HepG2 (cell line): ENCODE data around the gene POLN. TPM values are rescaled to one million over a fixed set of nuclear protein-coding genes. Genes with fewer than 3 reads are reported as not detected.

Source experiments
- ATAC-seq: fragments of 200-7000 bp; cut with Tn5 transposase; 3 replicates; pipeline ENCODE4 v1.9.1; 2020; ENCODE audit warnings: mild to moderate bottlenecking, moderate library complexity
- BruUV-seq: library from RNA; stranded (reverse); fragments of 400-500 nt; replicated peaks from 2 replicates; lab custom pipeline; 2021; lab: Mats Ljungman, UMichigan
- CTCF ChIA-PET: fragments of 300-600 bp; formaldehyde crosslinking; extraction: SDS; loops from one replicate; lab custom pipeline; 2021; ENCODE audit warnings: low total read pairs, inconsistent platforms, low intra/inter-chr PET ratio; lab: Yijun Ruan, JAX
- POLR2A ChIA-PET: fragments of 350-600 bp; sonication (Branson Sonifier 250); formaldehyde crosslinking; loops from one replicate; lab custom pipeline; 2020; ENCODE audit warnings: antibody characterized with exemption, inconsistent platforms; lab: Yijun Ruan, JAX
- DNase-seq: peaks from one replicate; pipeline ENCODE4 v3.0.0-alpha.2; 2015; ENCODE audit warnings: low spot score
- FAIRE-seq: peaks from 3 replicates; lab custom pipeline; 2011; peaks lifted over from hg19 to GRCh38; lab: Jason Lieb, UNC
- H2AFZ ChIP-seq: one replicate; pipeline ENCODE4 v1.6.1; 2011; ENCODE audit warnings: low read length, inconsistent platforms
- H3K27ac ChIP-seq: fragments of 300-600 bp; 3 replicates; pipeline ENCODE4 v1.8.0; 2011; ENCODE audit warnings: mixed run types, mild to moderate bottlenecking, mixed read lengths, low read length, inconsistent platforms; ENCODE audit not compliant: insufficient read depth; ENCODE audit errors: extremely low read length
- H3K27me3 ChIP-seq, 2 experiments: fragments of 200-600 bp in 1 of 2; 2 replicates in 1 of 2; 3 replicates in 1 of 2; pipeline versions ENCODE4 v1.6.0 to v1.8.0; 2011; ENCODE audit warnings: low read length in 2 of 2, mild to moderate bottlenecking in 2 of 2, moderate library complexity in 2 of 2, inconsistent platforms in 1 of 2; ENCODE audit not compliant: insufficient read depth in 2 of 2, control insufficient read depth in 1 of 2
- H3K36me3 ChIP-seq, 2 experiments: fragments of 200-600 bp in 1 of 2; replicated peaks in 1 of 2; 2 replicates in 1 of 2; 3 replicates in 1 of 2; pipeline versions ENCODE4 v1.5.1 to v1.8.0; 2011; ENCODE audit warnings: low read length in 2 of 2, inconsistent platforms in 1 of 2; ENCODE audit not compliant: insufficient read depth in 2 of 2, control insufficient read depth in 1 of 2
- H3K4me1 ChIP-seq: 2 replicates; pipeline ENCODE4 v1.5.1; 2012; ENCODE audit warnings: low read length, inconsistent platforms; ENCODE audit not compliant: insufficient read depth
- H3K4me2 ChIP-seq: 2 replicates; pipeline ENCODE4 v1.6.0; 2011; ENCODE audit warnings: low read depth, low read length, inconsistent platforms
- H3K4me3 ChIP-seq, 3 experiments: fragments of 200-600 bp in 1 of 3; sonication (generic), shearing (Covaris generic) in 1 of 3; replicated peaks in 1 of 3; 2 replicates each; pipeline ENCODE4 v1.5.1; 2011 to 2016; ENCODE audit warnings: low read length in 3 of 3, inconsistent platforms in 2 of 3, low read depth in 2 of 3, mild to moderate bottlenecking in 2 of 3, control low read depth in 1 of 3, mixed read lengths in 1 of 3; ENCODE audit not compliant: insufficient read depth in 1 of 3
- H3K79me2 ChIP-seq: one replicate; pipeline ENCODE4 v1.6.1; 2011; ENCODE audit warnings: low read length, inconsistent platforms; ENCODE audit not compliant: insufficient read depth
- H3K9ac ChIP-seq: 2 replicates; pipeline ENCODE4 v1.6.0; 2011; ENCODE audit warnings: mild to moderate bottlenecking, low read depth, low read length, inconsistent platforms; ENCODE audit not compliant: insufficient read depth
- H3K9me3 ChIP-seq: 2 replicates; pipeline ENCODE4 v1.5.1; 2012; ENCODE audit warnings: mild to moderate bottlenecking, low read length
- H4K20me1 ChIP-seq: 2 replicates; pipeline ENCODE4 v1.6.0; 2011; ENCODE audit warnings: inconsistent platforms, mild to moderate bottlenecking, low read length, moderate library complexity; ENCODE audit not compliant: insufficient read depth
- ATF7 ChIP-seq, 2 experiments: fragments of 450-650 bp in 1 of 2; sonication (generic) in 1 of 2; formaldehyde crosslinking in 1 of 2; IDR thresholded peaks; 2 replicates each; pipeline versions ENCODE4 v1.4.0 to v1.6.1; 2016 to 2020; ENCODE audit warnings: antibody characterized with exemption in 1 of 2, mild to moderate bottlenecking in 1 of 2, missing genetic modification reagents in 1 of 2
- CBFB ChIP-seq: sonication (generic); formaldehyde crosslinking; IDR thresholded peaks from 2 replicates; pipeline ENCODE4 v1.4.0; 2020; ENCODE audit warnings: missing genetic modification reagents
- HIVEP1 ChIP-seq: sonication (generic); formaldehyde crosslinking; IDR thresholded peaks from 2 replicates; pipeline ENCODE4 v1.4.0; 2020; ENCODE audit warnings: mild to moderate bottlenecking, missing genetic modification reagents
- KLF6 ChIP-seq: IDR thresholded peaks from 2 replicates; pipeline ENCODE4 v1.8.0; 2016; ENCODE audit warnings: missing biosample characterization, missing genetic modification reagents
- NCOA2 ChIP-seq: sonication (generic); formaldehyde crosslinking; IDR thresholded peaks from 2 replicates; pipeline ENCODE4 v1.8.0; 2022; ENCODE audit warnings: inconsistent platforms
- NR1H2 ChIP-seq: sonication (generic); formaldehyde crosslinking; IDR thresholded peaks from 2 replicates; pipeline ENCODE4 v1.8.1; 2022; ENCODE audit warnings: low read depth, missing genetic modification reagents, borderline replicate concordance
- PAXIP1 ChIP-seq: sonication (generic); formaldehyde crosslinking; conservative IDR thresholded peaks from 2 replicates; pipeline ENCODE4 v1.4.0; 2020; ENCODE audit warnings: mild to moderate bottlenecking, missing genetic modification reagents, moderate library complexity
- RFX3 ChIP-seq: IDR thresholded peaks from 2 replicates; pipeline ENCODE4 v1.6.1; 2016; ENCODE audit warnings: missing biosample characterization, missing genetic modification reagents
- RFX5 ChIP-seq: IDR thresholded peaks from 2 replicates; pipeline ENCODE4 v1.6.1; 2011; ENCODE audit warnings: low read depth, low read length, improper control_type of control experiment
- TAF15 ChIP-seq: fragments of 200-400 bp; formaldehyde crosslinking; IDR thresholded peaks from one replicate; pipeline ENCODE4 v1.6.1; 2018; ENCODE audit warnings: mild to moderate bottlenecking, low read depth, low read length; ENCODE audit not compliant: poor library complexity, severe bottlenecking
- TFDP1 ChIP-seq: IDR thresholded peaks from 2 replicates; pipeline ENCODE4 v1.6.1; 2016; ENCODE audit warnings: missing compliant biosample characterization, missing genetic modification reagents, borderline replicate concordance
- ZBTB49 ChIP-seq: sonication (generic); formaldehyde crosslinking; IDR thresholded peaks from 2 replicates; pipeline ENCODE4 v1.4.0; 2020; ENCODE audit warnings: missing genetic modification reagents, borderline replicate concordance
- ZNF251 ChIP-seq: sonication (generic); formaldehyde crosslinking; IDR thresholded peaks from 2 replicates; pipeline ENCODE4 v1.9.0; 2021; ENCODE audit warnings: mild to moderate bottlenecking, missing genetic modification reagents
- ZNF501 ChIP-seq: sonication (generic); formaldehyde crosslinking; IDR thresholded peaks from 2 replicates; pipeline ENCODE4 v1.5.1; 2020; ENCODE audit warnings: mild to moderate bottlenecking, moderate library complexity, missing genetic modification reagents
- ZNF550 ChIP-seq: sonication (generic); formaldehyde crosslinking; IDR thresholded peaks from 2 replicates; pipeline ENCODE4 v1.4.0; 2020; ENCODE audit warnings: mild to moderate bottlenecking, missing genetic modification reagents, borderline replicate concordance
- ZNF772 ChIP-seq: sonication (generic); formaldehyde crosslinking; IDR thresholded peaks from 2 replicates; pipeline ENCODE4 v1.5.0; 2020; ENCODE audit warnings: mild to moderate bottlenecking, missing genetic modification reagents
- ZNF816 ChIP-seq: sonication (generic); formaldehyde crosslinking; IDR thresholded peaks from 2 replicates; pipeline ENCODE4 v1.8.0; 2022; ENCODE audit warnings: missing genetic modification reagents, mild to moderate bottlenecking, borderline replicate concordance
- WGBS: methylation state at CpG from one replicate; pipeline ENCODE4 v1.1.6; 2017; ENCODE audit warnings: low lambda C conversion rate; 5-methylcytosine and 5-hydroxymethylcytosine counted together
- in situ Hi-C: cut with HindIII; loops from 2 replicates; pipeline ENCODE4 v1.10.0; 2017; ENCODE audit warnings: low pct_unique_long_range_greater_than_20kb; ENCODE audit not compliant: extremely low pct_ligation_motif_present
- intact Hi-C: fragments of 100-400 bp; cut with micrococcal nuclease; formaldehyde crosslinking; loops from one replicate; pipeline ENCODE4 v1.10.0; 2022; ENCODE audit not compliant: unreplicated experiment
- polyA plus RNA-seq, 8 experiments: library from polyadenylated mRNA; depleted of rRNA in 3 of 8; stranded (reverse) in 7 of 8; unstranded in 1 of 8; fragments of >200 nt; fragmentation: Illumina TruSeq in 4 of 8; extraction: Trizol in 4 of 8; gene quantifications; 2 replicates each; pipeline versions ENCODE4 v1.2.1 to v1.2.3, GENCODE V29; 2011 to 2016; ENCODE audit warnings: low read depth in 4 of 8, missing spikeins in 1 of 8, mixed read lengths in 1 of 8; ENCODE audit not compliant: insufficient read depth in 1 of 8
- total RNA-seq, 5 experiments: library from RNA; depleted of rRNA; stranded (reverse); fragments of >200 nt; fragmentation: Illumina TruSeq; extraction: Trizol; gene quantifications; 2 replicates each; pipeline ENCODE4 v1.2.3, GENCODE V29; 2016; ENCODE audit warnings: low read depth in 1 of 5

The POLN gene
- total and polyA plus RNA-seq, 2 of the 13 experiments (the other 11 are each of a cell fraction or from before 2014, with no cell fraction given) = 0.93 to 1.5 TPM

- no peaks in the 10 kb centered on the region for H3K79me2 ChIP-seq
- no peak overlapping the region for H2AFZ ChIP-seq
- WGBS = 17% methylated on average over 15 of the region's 94 CpGs
- intact Hi-C loops = no loop called here
- H3K9ac ChIP-seq = no peak overlapping the region
- FAIRE-seq = no peak
- no peaks in the 10 kb centered on the region for H4K20me1 ChIP-seq
- ATAC-seq = peak; percentile 66
- H3K4me2 ChIP-seq = peak overlapping the region; percentile 76
- peak overlapping the region; percentile 65 to 80 (median 79) for H3K4me3 ChIP-seq
- H3K27me3 ChIP-seq = peaks cover 6 to 24% of the 10 kb centered on the region in 2 experiments
- no peak overlapping the region for H3K27ac ChIP-seq
- H3K4me1 ChIP-seq = peaks cover 13% of the 10 kb centered on the region
- H3K36me3 ChIP-seq = no peaks in the 10 kb centered on the region
- H3K9me3 ChIP-seq = no peaks in the 10 kb centered on the region
- CTCF ChIA-PET = no interaction called here
- POLR2A ChIA-PET = no interaction called here
- BruUV-seq = no TSS peak
- in situ Hi-C loops = no loop called here
- DNase-seq = peak; percentile 55
- TF ChIP-seq CBFB (CRISPR knock-in tag) (no peak), ATF7 (IDR thresholded peaks at IDR 0.05) (no peak), ATF7 (CRISPR knock-in tag; IDR thresholded peaks at IDR 0.05) (no peak), TAF15 (no peak), RFX3 (peak; percentile 84), PAXIP1 (CRISPR knock-in tag) (no peak), ZNF550 (CRISPR knock-in tag) (no peak), HIVEP1 (CRISPR knock-in tag) (0 out of 2 replicates have a peak, but pooled peaks have one; percentile 59), ZNF816 (CRISPR knock-in tag) (no peak), RFX5 (no peak), ZNF251 (CRISPR knock-in tag) (no peak), NR1H2 (CRISPR knock-in tag) (no peak), ZNF501 (CRISPR knock-in tag) (no peak), ZNF772 (CRISPR knock-in tag) (no peak), TFDP1 (CRISPR knock-in tag) (peak; percentile 31; the same call in 1 of the 2 replicates), NCOA2 (CRISPR knock-in tag) (no peak), ZBTB49 (CRISPR knock-in tag) (no peak), KLF6 (no peak)
Measured at GRCh38 chr4:2041239-2042130, 200.4 kb downstream of the POLN start.
